H9 (cell line): ENCODE measurements around the gene LRCH4. TPM values are rescaled to one million over a fixed set of nuclear protein-coding genes. Genes with fewer than 3 reads are reported as not detected.
A peak's percentile ranks its signal among the peaks of the same experiment; 100 is the strongest.

Source experiments
- DNase-seq: peaks from one replicate; pipeline ENCODE4 v3.0.0-alpha.2; 2017
- H2AFZ ChIP-seq: one replicate; pipeline ENCODE4 v1.6.1; 2013; ENCODE audit warnings: mild to moderate bottlenecking, low read length, control low read depth, moderate library complexity
- H2AK5ac ChIP-seq: 2 replicates; pipeline ENCODE4 v1.6.1; 2013; ENCODE audit warnings: low read length, control low read depth, mixed read lengths; ENCODE audit not compliant: insufficient read length
- H2BK120ac ChIP-seq: one replicate; pipeline ENCODE4 v1.6.1; 2013; ENCODE audit warnings: low read depth, mild to moderate bottlenecking, low read length, control low read depth, inconsistent platforms; ENCODE audit not compliant: poor library complexity, severe bottlenecking
- H2BK12ac ChIP-seq: 2 replicates; pipeline ENCODE4 v1.6.1; 2013; ENCODE audit warnings: low read length, control low read depth, mixed read lengths, low read depth; ENCODE audit not compliant: insufficient read length
- H2BK15ac ChIP-seq: 2 replicates; pipeline ENCODE4 v1.6.1; 2013; ENCODE audit warnings: low read depth, low read length, control low read depth
- H2BK20ac ChIP-seq: one replicate; pipeline ENCODE4 v1.6.1; 2013; ENCODE audit warnings: low read depth, mild to moderate bottlenecking, low read length, control low read depth, inconsistent platforms; ENCODE audit not compliant: poor library complexity, severe bottlenecking
- H2BK5ac ChIP-seq: 2 replicates; pipeline ENCODE4 v1.6.1; 2013; ENCODE audit warnings: low read length, control low read depth, mixed read lengths; ENCODE audit not compliant: insufficient read length
- H3K14ac ChIP-seq: 2 replicates; pipeline ENCODE4 v1.6.1; 2013; ENCODE audit warnings: low read length, control low read depth; ENCODE audit not compliant: insufficient read depth
- H3K18ac ChIP-seq: 2 replicates; pipeline ENCODE4 v1.6.1; 2013; ENCODE audit warnings: low read depth, mild to moderate bottlenecking, mixed read lengths, low read length, control low read depth; ENCODE audit not compliant: insufficient read length
- H3K23ac ChIP-seq: 2 replicates; pipeline ENCODE4 v1.6.1; 2013; ENCODE audit warnings: low read length, control low read depth, mixed read lengths, low read depth; ENCODE audit not compliant: insufficient read length
- H3K23me2 ChIP-seq: 2 replicates; pipeline ENCODE4 v1.6.1; 2013; ENCODE audit warnings: low read depth, mild to moderate bottlenecking, mixed read lengths, low read length, control low read depth; ENCODE audit not compliant: insufficient read length, poor library complexity, severe bottlenecking
- H3K27ac ChIP-seq: 2 replicates; pipeline ENCODE4 v1.5.1; 2013; ENCODE audit warnings: low read length, control low read depth, mixed read lengths, low read depth; ENCODE audit not compliant: insufficient read length
- H3K27me3 ChIP-seq: 2 replicates; pipeline ENCODE4 v1.6.1; 2013; ENCODE audit warnings: low read length, control low read depth, inconsistent platforms; ENCODE audit not compliant: insufficient read depth
- H3K4ac ChIP-seq: 2 replicates; pipeline ENCODE4 v1.6.1; 2013; ENCODE audit warnings: low read depth, mild to moderate bottlenecking, control low read depth, inconsistent platforms, low read length, moderate library complexity
- H3K4me1 ChIP-seq: 2 replicates; pipeline ENCODE4 v1.6.1; 2013; ENCODE audit warnings: low read length, control low read depth, inconsistent platforms; ENCODE audit not compliant: insufficient read depth
- H3K4me2 ChIP-seq: 2 replicates; pipeline ENCODE4 v1.6.1; 2013; ENCODE audit warnings: low read length, control low read depth, mixed read lengths; ENCODE audit not compliant: insufficient read length, insufficient read depth
- H3K56ac ChIP-seq: 2 replicates; pipeline ENCODE4 v1.6.1; 2013; ENCODE audit warnings: low read depth, mild to moderate bottlenecking, mixed read lengths, low read length, control low read depth; ENCODE audit not compliant: insufficient read length
- H3K79me1 ChIP-seq: 2 replicates; pipeline ENCODE4 v1.6.1; 2013; ENCODE audit warnings: low read depth, mild to moderate bottlenecking, moderate library complexity, low read length, control low read depth, inconsistent platforms; ENCODE audit not compliant: insufficient read depth, poor library complexity, severe bottlenecking
- H3K79me2 ChIP-seq: 2 replicates; pipeline ENCODE4 v1.6.1; 2013; ENCODE audit warnings: low read length, control low read depth, inconsistent platforms; ENCODE audit not compliant: insufficient read depth
- H3K9ac ChIP-seq: 2 replicates; pipeline ENCODE4 v1.6.1; 2013; ENCODE audit warnings: low read length, control low read depth, mixed read lengths; ENCODE audit not compliant: insufficient read length; ENCODE audit errors: extremely low read depth
- H3K9me3 ChIP-seq: one replicate; pipeline ENCODE4 v1.6.1; 2013; ENCODE audit warnings: low read depth, low read length, inconsistent platforms; ENCODE audit not compliant: control insufficient read depth
- H3T11ph ChIP-seq: one replicate; pipeline ENCODE4 v1.6.1; 2013; ENCODE audit warnings: mild to moderate bottlenecking, low read length, control low read depth, inconsistent platforms
- H4K20me1 ChIP-seq: one replicate; pipeline ENCODE4 v1.6.1; 2013; ENCODE audit not compliant: control insufficient read depth, insufficient read length, insufficient read depth
- H4K5ac ChIP-seq: 2 replicates; pipeline ENCODE4 v1.6.1; 2013; ENCODE audit warnings: low read depth, mild to moderate bottlenecking, mixed read lengths, low read length, control low read depth; ENCODE audit not compliant: insufficient read length
- H4K8ac ChIP-seq: replicated peaks from 2 replicates; pipeline ENCODE4 v1.6.1; 2013; ENCODE audit warnings: low read length, control low read depth, mixed read lengths, low read depth; ENCODE audit not compliant: insufficient read length
- H4K91ac ChIP-seq: 2 replicates; pipeline ENCODE4 v1.6.1; 2013; ENCODE audit warnings: low read depth, mild to moderate bottlenecking, moderate library complexity, mixed read lengths, low read length, control low read depth; ENCODE audit not compliant: insufficient read length
- H3K27ac Mint-ChIP-seq, 3 experiments: 2 replicates in 2 of 3; 3 replicates in 1 of 3; pipeline ENCODE4 v1.8.0; 2020 to 2021; ENCODE audit warnings: mixed read lengths in 3 of 3, mild to moderate bottlenecking in 1 of 3, moderate library complexity in 1 of 3
- H3K27me3 Mint-ChIP-seq: 2 replicates; pipeline ENCODE4 v1.8.0; 2021; ENCODE audit warnings: low read depth, mild to moderate bottlenecking, moderate library complexity, mixed read lengths
- H3K36me3 Mint-ChIP-seq, 3 experiments: 2 replicates in 2 of 3; 3 replicates in 1 of 3; pipeline ENCODE4 v1.8.0; 2020 to 2021; ENCODE audit warnings: low read depth in 3 of 3, mixed read lengths in 3 of 3; ENCODE audit not compliant: insufficient read depth in 1 of 3
- H3K4me1 Mint-ChIP-seq, 2 experiments: 2 replicates each; pipeline ENCODE4 v1.8.0; 2020; ENCODE audit warnings: mixed read lengths in 2 of 2
- H3K4me3 Mint-ChIP-seq, 2 experiments: 2 replicates in 1 of 2; 3 replicates in 1 of 2; pipeline ENCODE4 v1.8.0; 2020 to 2021; ENCODE audit warnings: mild to moderate bottlenecking in 2 of 2, mixed read lengths in 2 of 2, moderate library complexity in 1 of 2
- H3K9me3 Mint-ChIP-seq, 2 experiments: 2 replicates in 1 of 2; 3 replicates in 1 of 2; pipeline ENCODE4 v1.8.0; 2020; ENCODE audit warnings: mild to moderate bottlenecking in 2 of 2, mixed read lengths in 2 of 2, moderate library complexity in 1 of 2
- CTCF ChIP-seq: fragments of 200-600 bp; sonication (generic); conservative IDR thresholded peaks from 3 replicates; pipeline ENCODE4 v1.8.0; 2021; ENCODE audit warnings: antibody characterized with exemption, mild to moderate bottlenecking
- WGBS: extraction: QIAGEN DNeasy Blood & Tissue Kit; methylation state at CpG from one replicate; pipeline ENCODE4 v1.1.7; 2013; ENCODE audit warnings: missing lambda C conversion rate, low lambda C conversion rate, mixed read lengths; ENCODE audit not compliant: insufficient read length; ENCODE audit errors: extremely low coverage; 5-methylcytosine and 5-hydroxymethylcytosine counted together
- total RNA-seq: library from RNA; stranded (reverse); gene quantifications from 2 replicates; pipeline ENCODE4 v1.2.1, GENCODE V29; 2021

The LRCH4 gene
- total RNA-seq, 1 experiment from 2014 or later = 39.1 TPM

DNA sequence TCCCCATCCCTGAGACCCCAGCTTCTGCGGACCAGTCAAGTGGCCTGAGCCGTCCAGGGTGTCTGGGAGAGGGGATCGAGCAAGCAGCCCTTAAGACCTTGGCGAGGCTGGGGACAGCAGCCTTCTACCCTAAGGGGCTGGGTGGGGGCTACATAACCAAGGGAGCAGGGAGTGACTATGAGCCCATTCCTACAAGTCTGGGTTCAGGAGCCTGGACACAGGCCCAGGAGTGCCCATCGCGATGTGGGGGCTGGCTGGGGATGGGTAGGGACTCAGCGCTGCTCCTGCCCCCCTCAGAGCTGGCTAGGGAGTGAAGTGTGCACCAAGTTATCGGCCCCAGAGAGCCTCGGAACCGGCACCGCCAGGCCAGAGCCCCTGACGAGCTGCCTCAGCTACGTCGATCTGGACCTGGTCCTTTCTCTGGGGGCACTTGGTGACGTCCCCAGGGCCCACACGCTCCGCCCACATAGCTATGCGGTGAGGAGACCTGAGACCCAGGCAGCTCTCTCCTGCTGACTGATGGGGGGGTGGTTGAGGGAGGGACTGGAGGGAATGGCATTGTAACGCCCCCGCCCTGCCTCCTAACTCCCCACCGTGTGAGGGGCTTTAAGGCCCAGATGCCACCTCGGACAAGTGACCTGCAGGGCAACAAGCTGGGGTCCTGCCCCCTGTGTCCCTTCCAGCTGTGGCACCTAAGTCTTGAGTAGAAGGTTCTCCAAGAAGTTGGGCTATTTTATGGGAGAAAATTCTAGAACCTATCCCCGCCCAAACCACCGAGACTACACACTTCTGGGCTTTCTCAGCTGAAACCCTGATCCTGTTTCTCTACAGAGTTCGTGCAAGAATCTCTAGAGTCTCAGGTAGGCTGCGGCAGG, 14.7 kb downstream of the LRCH4 start:
- peak overlapping the region; percentile 77 to 93 (median 91); a peak in 4 of 7 replicates for H3K27ac Mint-ChIP-seq

More for the DNA sequence above, 14.7 kb downstream of the LRCH4 start:
- peak overlapping the region; percentile 41 to 63; a peak in 3 of 5 replicates for H3K4me3 Mint-ChIP-seq
- no CpG with 5 or more reads among the region's 26 CpGs for WGBS
- Histone ChIP-seq H3K9ac (no peak overlapping the region), H3K18ac (no peak overlapping the region), H2AFZ (no peak overlapping the region), H2AK5ac (no peak overlapping the region), H3K14ac (no peak overlapping the region; the same call in 1 of the 2 replicates), H3K79me2 (no peaks in the 10 kb centered on the region), H2BK15ac (no peak overlapping the region), H3K9me3 (no peaks in the 10 kb centered on the region), H3K4me1 (peaks cover 9% of the 10 kb centered on the region; the same call in 1 of the 2 replicates), H2BK20ac (no peak overlapping the region), H4K5ac (no peak overlapping the region), H2BK5ac (no peak overlapping the region), H3K56ac (no peak overlapping the region), H3K79me1 (no peaks in the 10 kb centered on the region), H4K20me1 (no peaks in the 10 kb centered on the region), H4K8ac (no peak overlapping the region), H2BK12ac (no peak overlapping the region), H3K27ac (no peak overlapping the region), H2BK120ac (no peak overlapping the region), H3K23me2 (peaks cover 9% of the 10 kb centered on the region), H3K23ac (no peak overlapping the region), H4K91ac (no peak overlapping the region), H3K4me2 (no peak overlapping the region), H3T11ph (no peak overlapping the region), H3K4ac (no peak overlapping the region), H3K27me3 (no peaks in the 10 kb centered on the region)
- H3K36me3 Mint-ChIP-seq = peaks cover 2 to 10% (median 8%) of the 10 kb centered on the region in 3 experiments; a peak in 4 of 7 replicates
- DNase-seq = peak; percentile 79
- TF ChIP-seq CTCF = no peak
- H3K4me1 Mint-ChIP-seq = peaks cover 29 to 31% of the 10 kb centered on the region in 2 experiments
- H3K27me3 Mint-ChIP-seq = peaks cover 5% of the 10 kb centered on the region
- H3K9me3 Mint-ChIP-seq = peaks cover 0 to 2% of the 10 kb centered on the region in 2 experiments; a peak in 1 of 5 replicates
